Astrocyte (in vitro differentiated cells and primary cell): ENCODE results near the gene NEB.

Experiments used
- CTCF ChIP-seq: IDR thresholded peaks from 2 replicates; pipeline ENCODE4 v1.5.1; 2011; ENCODE audit warnings: low read depth, mild to moderate bottlenecking, inconsistent platforms, low read length, moderate library complexity; ENCODE audit not compliant: insufficient read depth
- EZH2 ChIP-seq: IDR thresholded peaks from 2 replicates; pipeline ENCODE4 v1.6.1; 2012; ENCODE audit warnings: mild to moderate bottlenecking, low read length, inconsistent platforms; ENCODE audit not compliant: insufficient read depth

- no peak for TF ChIP-seq EZH2
- no peak for TF ChIP-seq CTCF
Observed at GRCh38 chr2:151526572-151527090, 207.6 kb downstream of the NEB start.
